Measurements from ENCODE around the gene CLNK. TPM values are rescaled to one million over a fixed set of nuclear protein-coding genes. Genes with fewer than 3 reads are reported as not detected.

Gene CLNK
- polyA plus RNA-seq, 4 donors: 0.04 to 0.31 TPM; not detected in 2

- FAIRE-seq (no peak), DNase-seq (no peak)
- no peak overlapping the region for H3K27ac ChIP-seq (ENCODE audit: low read depth in 1 of 3, low read length in 2 of 3)
- no peak overlapping the region for H3K4me3 ChIP-seq (ENCODE audit: low read depth in 1 of 3, low read length in 3 of 3)
- H3K9me3 ChIP-seq (ENCODE audit: control insufficient read depth in 2 of 2, insufficient read depth in 1 of 2, low read depth in 1 of 2, low read length in 1 of 2): no peaks in the 10 kb centered on the region
- H3K36me3 ChIP-seq (ENCODE audit: control insufficient read depth in 3 of 3, insufficient read depth in 2 of 3, low read depth in 1 of 3, low read length in 3 of 3): no peaks in the 10 kb centered on the region
- no peaks in the 10 kb centered on the region for H3K27me3 ChIP-seq (ENCODE audit: control insufficient read depth in 3 of 3, insufficient read depth in 3 of 3, low read length in 3 of 3)
- H3K4me1 ChIP-seq (ENCODE audit: control insufficient read depth in 3 of 3, insufficient read depth in 2 of 3, low read depth in 1 of 3, low read length in 2 of 3): no peaks in the 10 kb centered on the region
- WGBS, 3 donors: 53 to 73% (median 72%) methylated on average over 2 of the region's 2 CpGs
Measured at GRCh38 chr4:10729366-10729765, 44.8 kb upstream of the CLNK start.

GRCh38 chr4:10728016-10728415 lies 43.4 kb upstream of the CLNK start:
- Histone ChIP-seq H3K27ac (ENCODE audit: low read depth in 1 of 3, low read length in 2 of 3) (no peak overlapping the region), H3K36me3 (ENCODE audit: control insufficient read depth in 3 of 3, insufficient read depth in 2 of 3, low read depth in 1 of 3, low read length in 3 of 3) (no peaks in the 10 kb centered on the region), H3K4me1 (ENCODE audit: control insufficient read depth in 3 of 3, insufficient read depth in 2 of 3, low read depth in 1 of 3, low read length in 2 of 3) (no peaks in the 10 kb centered on the region), H3K9me3 (ENCODE audit: control insufficient read depth in 2 of 2, insufficient read depth in 1 of 2, low read depth in 1 of 2, low read length in 1 of 2) (no peaks in the 10 kb centered on the region), H3K4me3 (ENCODE audit: low read depth in 1 of 3, low read length in 3 of 3) (no peak overlapping the region), H3K27me3 (ENCODE audit: control insufficient read depth in 3 of 3, insufficient read depth in 3 of 3, low read length in 3 of 3) (no peaks in the 10 kb centered on the region)
- WGBS, 3 donors: 65 to 76% (median 72%) methylated on average over 4 of the region's 4 CpGs
- FAIRE-seq (no peak), DNase-seq (no peak)

GRCh38 chr4:10727140-10727880 lies 42.7 kb upstream of the CLNK start:
- H3K4me1 ChIP-seq (ENCODE audit: control insufficient read depth in 3 of 3, insufficient read depth in 2 of 3, low read depth in 1 of 3, low read length in 2 of 3): no peaks in the 10 kb centered on the region
- DNase-seq (no peak), FAIRE-seq (no peak)
- no peak overlapping the region for H3K4me3 ChIP-seq (ENCODE audit: low read depth in 1 of 3, low read length in 3 of 3)
- H3K27ac ChIP-seq (ENCODE audit: low read depth in 1 of 3, low read length in 2 of 3): no peak overlapping the region
- H3K36me3 ChIP-seq (ENCODE audit: control insufficient read depth in 3 of 3, insufficient read depth in 2 of 3, low read depth in 1 of 3, low read length in 3 of 3): no peaks in the 10 kb centered on the region
- WGBS, 3 donors: 53 to 67% (median 55%) methylated on average over 6 of the region's 6 CpGs
- no peaks in the 10 kb centered on the region for H3K9me3 ChIP-seq (ENCODE audit: control insufficient read depth in 2 of 2, insufficient read depth in 1 of 2, low read depth in 1 of 2, low read length in 1 of 2)
- H3K27me3 ChIP-seq (ENCODE audit: control insufficient read depth in 3 of 3, insufficient read depth in 3 of 3, low read length in 3 of 3): no peaks in the 10 kb centered on the region

GRCh38 chr4:10722957-10723356 lies 38.4 kb upstream of the CLNK start:
- Histone ChIP-seq H3K36me3 (ENCODE audit: control insufficient read depth in 3 of 3, insufficient read depth in 2 of 3, low read depth in 1 of 3, low read length in 3 of 3) (no peaks in the 10 kb centered on the region), H3K4me1 (ENCODE audit: control insufficient read depth in 3 of 3, insufficient read depth in 2 of 3, low read depth in 1 of 3, low read length in 2 of 3) (no peaks in the 10 kb centered on the region), H3K9me3 (ENCODE audit: control insufficient read depth in 2 of 2, insufficient read depth in 1 of 2, low read depth in 1 of 2, low read length in 1 of 2) (no peaks in the 10 kb centered on the region), H3K27me3 (ENCODE audit: control insufficient read depth in 3 of 3, insufficient read depth in 3 of 3, low read length in 3 of 3) (no peaks in the 10 kb centered on the region), H3K4me3 (ENCODE audit: low read depth in 1 of 3, low read length in 3 of 3) (no peak overlapping the region), H3K27ac (ENCODE audit: low read depth in 1 of 3, low read length in 2 of 3) (no peak overlapping the region)
- FAIRE-seq (no peak), DNase-seq (no peak)
- WGBS, 3 donors: 35 to 43% (median 38%) methylated on average over 4 of the region's 4 CpGs

GRCh38 chr4:10721616-10722015 lies 37.0 kb upstream of the CLNK start:
- Histone ChIP-seq H3K27ac (ENCODE audit: low read depth in 1 of 3, low read length in 2 of 3) (no peak overlapping the region), H3K36me3 (ENCODE audit: control insufficient read depth in 3 of 3, insufficient read depth in 2 of 3, low read depth in 1 of 3, low read length in 3 of 3) (no peaks in the 10 kb centered on the region), H3K9me3 (ENCODE audit: control insufficient read depth in 2 of 2, insufficient read depth in 1 of 2, low read depth in 1 of 2, low read length in 1 of 2) (no peaks in the 10 kb centered on the region), H3K27me3 (ENCODE audit: control insufficient read depth in 3 of 3, insufficient read depth in 3 of 3, low read length in 3 of 3) (peaks cover 0 to 2% (median 0%) of the 10 kb centered on the region in 3 donors), H3K4me1 (ENCODE audit: control insufficient read depth in 3 of 3, insufficient read depth in 2 of 3, low read depth in 1 of 3, low read length in 2 of 3) (no peaks in the 10 kb centered on the region), H3K4me3 (ENCODE audit: low read depth in 1 of 3, low read length in 3 of 3) (no peak overlapping the region)
- WGBS, 3 donors: 73 to 83% (median 79%) methylated on average over 4 of the region's 4 CpGs
- DNase-seq: no peak
- no peak for FAIRE-seq

- no peak overlapping the region for H3K27ac ChIP-seq (ENCODE audit: low read depth in 1 of 3, low read length in 2 of 3)
- DNase-seq (no peak), FAIRE-seq (no peak)
- 77 to 87% (median 80%) methylated on average over 2 of the region's 2 CpGs for WGBS, 3 donors
- no peaks in the 10 kb centered on the region for H3K36me3 ChIP-seq (ENCODE audit: control insufficient read depth in 3 of 3, insufficient read depth in 2 of 3, low read depth in 1 of 3, low read length in 3 of 3)
- peaks cover 0 to 2% (median 0%) of the 10 kb centered on the region in 3 donors for H3K27me3 ChIP-seq (ENCODE audit: control insufficient read depth in 3 of 3, insufficient read depth in 3 of 3, low read length in 3 of 3)
- no peak overlapping the region for H3K4me3 ChIP-seq (ENCODE audit: low read depth in 1 of 3, low read length in 3 of 3)
- H3K9me3 ChIP-seq (ENCODE audit: control insufficient read depth in 2 of 2, insufficient read depth in 1 of 2, low read depth in 1 of 2, low read length in 1 of 2): peaks cover 0 to 3% of the 10 kb centered on the region in 2 donors
- H3K4me1 ChIP-seq (ENCODE audit: control insufficient read depth in 3 of 3, insufficient read depth in 2 of 3, low read depth in 1 of 3, low read length in 2 of 3): no peaks in the 10 kb centered on the region
Measured at GRCh38 chr4:10716163-10716562, 31.6 kb upstream of the CLNK start.

GRCh38 chr4:10715696-10716095 lies 31.1 kb upstream of the CLNK start:
- no peak for FAIRE-seq
- 45 to 57% (median 45%) methylated on average over 5 of the region's 5 CpGs for WGBS, 3 donors

GRCh38 chr4:10715135-10715534 lies 30.6 kb upstream of the CLNK start:
- DNase-seq: no peak
- Histone ChIP-seq H3K27ac (ENCODE audit: low read depth in 1 of 3, low read length in 2 of 3) (no peak overlapping the region), H3K27me3 (ENCODE audit: control insufficient read depth in 3 of 3, insufficient read depth in 3 of 3, low read length in 3 of 3) (peaks cover 0 to 2% (median 0%) of the 10 kb centered on the region in 3 donors), H3K4me1 (ENCODE audit: control insufficient read depth in 3 of 3, insufficient read depth in 2 of 3, low read depth in 1 of 3, low read length in 2 of 3) (no peaks in the 10 kb centered on the region), H3K9me3 (ENCODE audit: control insufficient read depth in 2 of 2, insufficient read depth in 1 of 2, low read depth in 1 of 2, low read length in 1 of 2) (peaks cover 0 to 3% of the 10 kb centered on the region in 2 donors), H3K36me3 (ENCODE audit: control insufficient read depth in 3 of 3, insufficient read depth in 2 of 3, low read depth in 1 of 3, low read length in 3 of 3) (no peaks in the 10 kb centered on the region), H3K4me3 (ENCODE audit: low read depth in 1 of 3, low read length in 3 of 3) (no peak overlapping the region)
- WGBS, 3 donors: 35 to 75% (median 35%) methylated on average over 4 of the region's 4 CpGs
- no peak for FAIRE-seq

More at GRCh38 chr4:10715696-10716095, 31.1 kb upstream of the CLNK start:
- Histone ChIP-seq H3K4me1 (ENCODE audit: control insufficient read depth in 3 of 3, insufficient read depth in 2 of 3, low read depth in 1 of 3, low read length in 2 of 3) (no peaks in the 10 kb centered on the region), H3K9me3 (ENCODE audit: control insufficient read depth in 2 of 2, insufficient read depth in 1 of 2, low read depth in 1 of 2, low read length in 1 of 2) (peaks cover 0 to 3% of the 10 kb centered on the region in 2 donors), H3K36me3 (ENCODE audit: control insufficient read depth in 3 of 3, insufficient read depth in 2 of 3, low read depth in 1 of 3, low read length in 3 of 3) (no peaks in the 10 kb centered on the region), H3K4me3 (ENCODE audit: low read depth in 1 of 3, low read length in 3 of 3) (no peak overlapping the region), H3K27me3 (ENCODE audit: control insufficient read depth in 3 of 3, insufficient read depth in 3 of 3, low read length in 3 of 3) (peaks cover 0 to 2% (median 0%) of the 10 kb centered on the region in 3 donors), H3K27ac (ENCODE audit: low read depth in 1 of 3, low read length in 2 of 3) (no peak overlapping the region)
- DNase-seq: no peak

GRCh38 chr4:10713591-10713990 lies 29.0 kb upstream of the CLNK start:
- H3K27me3 ChIP-seq (ENCODE audit: control insufficient read depth in 3 of 3, insufficient read depth in 3 of 3, low read length in 3 of 3): peaks cover 0 to 2% (median 0%) of the 10 kb centered on the region in 3 donors
- peaks cover 0 to 3% of the 10 kb centered on the region in 2 donors for H3K9me3 ChIP-seq (ENCODE audit: control insufficient read depth in 2 of 2, insufficient read depth in 1 of 2, low read depth in 1 of 2, low read length in 1 of 2)
- H3K4me3 ChIP-seq (ENCODE audit: low read depth in 1 of 3, low read length in 3 of 3): no peak overlapping the region
- H3K36me3 ChIP-seq (ENCODE audit: control insufficient read depth in 3 of 3, insufficient read depth in 2 of 3, low read depth in 1 of 3, low read length in 3 of 3): no peaks in the 10 kb centered on the region
- H3K4me1 ChIP-seq (ENCODE audit: control insufficient read depth in 3 of 3, insufficient read depth in 2 of 3, low read depth in 1 of 3, low read length in 2 of 3): no peaks in the 10 kb centered on the region
- DNase-seq (no peak), FAIRE-seq (no peak)
- WGBS, 3 donors: 82 to 89% (median 83%) methylated on average over 3 of the region's 3 CpGs
- no peak overlapping the region for H3K27ac ChIP-seq (ENCODE audit: low read depth in 1 of 3, low read length in 2 of 3)
